Fibroblast of lung (primary cell): ENCODE data around the gene PTPN23. TPM values are rescaled to one million over a fixed set of nuclear protein-coding genes. Genes with fewer than 3 reads are reported as not detected.

Experiments
- DNase-seq, 2 donors: peaks; one replicate each; pipeline versions ENCODE4 v3.0.0 to v3.0.0-alpha.2; 2010; ENCODE audit warnings: low read depth in 2 of 2
- H2AFZ ChIP-seq: 2 replicates; pipeline ENCODE4 v1.5.1; 2012; ENCODE audit warnings: low read length, control low read depth, inconsistent platforms
- H3K27ac ChIP-seq: 2 replicates; pipeline ENCODE4 v1.5.1; 2011; ENCODE audit warnings: low read length, control low read depth; ENCODE audit not compliant: insufficient read depth
- H3K27me3 ChIP-seq: 2 replicates; pipeline ENCODE4 v1.5.1; 2011; ENCODE audit warnings: mild to moderate bottlenecking, low read length; ENCODE audit not compliant: control insufficient read depth, insufficient read depth
- H3K36me3 ChIP-seq: 2 replicates; pipeline ENCODE4 v1.5.1; 2011; ENCODE audit warnings: low read length; ENCODE audit not compliant: control insufficient read depth, insufficient read depth
- H3K4me1 ChIP-seq: 2 replicates; pipeline ENCODE4 v1.5.1; 2011; ENCODE audit warnings: low read length; ENCODE audit not compliant: control insufficient read depth, insufficient read depth; ENCODE audit errors: extremely low read depth
- H3K4me2 ChIP-seq: 2 replicates; pipeline ENCODE4 v1.5.1; 2011; ENCODE audit warnings: low read length, control low read depth; ENCODE audit not compliant: insufficient read depth; ENCODE audit errors: extremely low read depth
- H3K4me3 ChIP-seq, 4 experiments: fragments of 200-600 bp in 1 of 4; sonication (generic) in 1 of 4; replicated peaks in 1 of 4; 2 replicates each; pipeline ENCODE4 v1.5.1; 2011 to 2016; ENCODE audit warnings: low read length in 4 of 4, low read depth in 3 of 4, mild to moderate bottlenecking in 3 of 4, control low read depth in 2 of 4, inconsistent platforms in 1 of 4, mixed read lengths in 1 of 4; ENCODE audit not compliant: insufficient read depth in 1 of 4; ENCODE audit errors: control extremely low read depth in 1 of 4
- H3K79me2 ChIP-seq: 2 replicates; pipeline ENCODE4 v1.5.1; 2012; ENCODE audit warnings: mild to moderate bottlenecking, low read length, inconsistent platforms; ENCODE audit not compliant: control insufficient read depth, insufficient read depth
- H3K9ac ChIP-seq: 2 replicates; pipeline ENCODE4 v1.5.1; 2011; ENCODE audit warnings: mild to moderate bottlenecking, low read length, control low read depth; ENCODE audit not compliant: insufficient read depth
- H3K9me3 ChIP-seq: 2 replicates; pipeline ENCODE4 v1.5.1; 2012; ENCODE audit warnings: low read depth, low read length; ENCODE audit not compliant: control insufficient read depth, insufficient read depth
- H4K20me1 ChIP-seq: 2 replicates; pipeline ENCODE4 v1.5.1; 2011; ENCODE audit warnings: low read length; ENCODE audit not compliant: control insufficient read depth, insufficient read depth; ENCODE audit errors: extremely low read depth
- CTCF ChIP-seq, 2 donors: IDR thresholded peaks in 1 of 2; conservative IDR thresholded peaks in 1 of 2; 1 replicate in 1 of 2; 2 replicates in 1 of 2; pipeline ENCODE4 v1.5.1; 2011 to 2012; ENCODE audit warnings: low read length in 2 of 2, control low read depth in 1 of 2, inconsistent platforms in 1 of 2, low read depth in 1 of 2, mild to moderate bottlenecking in 1 of 2
- EZH2 ChIP-seq: IDR thresholded peaks from 2 replicates; pipeline ENCODE4 v1.5.1; 2012; ENCODE audit warnings: low read length, control low read depth, mild to moderate bottlenecking; ENCODE audit errors: missing control alignments
- polyA plus RNA-seq, 2 donors: library from polyadenylated mRNA; depleted of rRNA in 1 of 2; stranded (reverse) in 1 of 2; unstranded in 1 of 2; fragments of >200 nt; gene quantifications; 2 replicates each; pipeline ENCODE4 v1.2.1, GENCODE V29; 2011 to 2012; ENCODE audit warnings: missing spikeins in 1 of 2
- total RNA-seq: library from RNA; depleted of rRNA; stranded (reverse); fragments of >200 nt; gene quantifications from 2 replicates; pipeline ENCODE4 v1.2.1, GENCODE V29; 2014

The PTPN23 gene
- total and polyA plus RNA-seq, 2 donors (not counting 1 experiment from before 2014, with no cell fraction given) = 1.5 to 19.7 TPM

GRCh38 chr3:47428662-47429061 lies 47.8 kb downstream of the PTPN23 start:
- H3K79me2 ChIP-seq = no peaks in the 10 kb centered on the region
- H3K9me3 ChIP-seq = no peaks in the 10 kb centered on the region
- H3K9ac ChIP-seq = no peak overlapping the region
- no peak overlapping the region for H3K27ac ChIP-seq
- peaks cover 5% of the 10 kb centered on the region for H3K36me3 ChIP-seq
- no peaks in the 10 kb centered on the region for H3K27me3 ChIP-seq
- H2AFZ ChIP-seq = no peak overlapping the region
- no peak overlapping the region for H3K4me2 ChIP-seq
- TF ChIP-seq CTCF (conservative IDR thresholded peaks at IDR 0.05 in 1 of 2, IDR thresholded peaks at IDR 0.05 in 1 of 2; ENCODE audit: low read depth in 1 of 2, low read length in 2 of 2) = no peak
- no peak for TF ChIP-seq EZH2
- no peaks in the 10 kb centered on the region for H4K20me1 ChIP-seq
- DNase-seq = no peak
- H3K4me3 ChIP-seq = no peak overlapping the region
- no peaks in the 10 kb centered on the region for H3K4me1 ChIP-seq

GRCh38 chr3:47429476-47430270 lies 48.9 kb downstream of the PTPN23 start:
- Histone ChIP-seq H3K4me1 (no peaks in the 10 kb centered on the region), H3K79me2 (no peaks in the 10 kb centered on the region), H4K20me1 (no peaks in the 10 kb centered on the region), H3K9me3 (no peaks in the 10 kb centered on the region), H3K27ac (no peak overlapping the region), H3K4me3 (no peak overlapping the region), H3K9ac (no peak overlapping the region), H3K27me3 (no peaks in the 10 kb centered on the region), H3K4me2 (no peak overlapping the region), H2AFZ (no peak overlapping the region), H3K36me3 (peaks cover 7% of the 10 kb centered on the region)
- no peak for TF ChIP-seq EZH2
- TF ChIP-seq CTCF (conservative IDR thresholded peaks at IDR 0.05 in 1 of 2, IDR thresholded peaks at IDR 0.05 in 1 of 2; ENCODE audit: low read depth in 1 of 2, low read length in 2 of 2) = no peak
- DNase-seq = no peak

GRCh38 chr3:47430606-47431005 lies 49.8 kb downstream of the PTPN23 start:
- Histone ChIP-seq H3K4me1 (no peaks in the 10 kb centered on the region), H3K27me3 (no peaks in the 10 kb centered on the region), H3K4me2 (no peak overlapping the region), H4K20me1 (no peaks in the 10 kb centered on the region), H3K79me2 (no peaks in the 10 kb centered on the region), H3K9ac (no peak overlapping the region), H3K27ac (no peak overlapping the region), H3K4me3 (no peak overlapping the region), H3K36me3 (peaks cover 9% of the 10 kb centered on the region), H2AFZ (no peak overlapping the region), H3K9me3 (no peaks in the 10 kb centered on the region)
- no peak for DNase-seq
- TF ChIP-seq CTCF (conservative IDR thresholded peaks at IDR 0.05 in 1 of 2, IDR thresholded peaks at IDR 0.05 in 1 of 2; ENCODE audit: low read depth in 1 of 2, low read length in 2 of 2) (no peak), EZH2 (no peak)
